NOMO-1 treated with dmso at 0.1 percent for 144 hours (cell line): ENCODE data around the gene P3H3.

Source experiments
- DNase-seq: peaks from one replicate; lab custom pipeline; 2025; ENCODE audit not compliant: unreplicated experiment; lab: John Stamatoyannopoulos, UW

The P3H3 gene

GRCh38 chr12:6799147-6799546 lies 29.1 kb upstream of the P3H3 start:
- no peak for DNase-seq

- DNase-seq = no peak
Measured at GRCh38 chr12:6807170-6807569, 21.0 kb upstream of the P3H3 start.

- no peak for DNase-seq
Measured at GRCh38 chr12:6809056-6809455, 19.2 kb upstream of the P3H3 start.

GRCh38 chr12:6810758-6811157 lies 17.4 kb upstream of the P3H3 start:
- DNase-seq = no peak

- no peak for DNase-seq
Measured at GRCh38 chr12:6813363-6813762, 14.8 kb upstream of the P3H3 start.

- no peak for DNase-seq
Measured at GRCh38 chr12:6816598-6816997, 11.6 kb upstream of the P3H3 start.

GRCh38 chr12:6817098-6817497 lies 11.1 kb upstream of the P3H3 start:
- no peak for DNase-seq

- DNase-seq = no peak
Measured at GRCh38 chr12:6817662-6818157, 10.5 kb upstream of the P3H3 start.

- no peak for DNase-seq
Measured at GRCh38 chr12:6818222-6818621, 10.0 kb upstream of the P3H3 start.

- no peak for DNase-seq
Measured at GRCh38 chr12:6818645-6819044, 9.6 kb upstream of the P3H3 start.

- no peak for DNase-seq
Measured at GRCh38 chr12:6819106-6820030, 8.8 kb upstream of the P3H3 start.

- no peak for DNase-seq
Measured at GRCh38 chr12:6820166-6820565, 8.0 kb upstream of the P3H3 start.

- peak; percentile 63 for DNase-seq
Measured at GRCh38 chr12:6821591-6822425, 6.4 kb upstream of the P3H3 start, which contains the start of gene GPR162. Gene GPR162 (plus strand): TSS chr12:6821821. CDS start chr12:6823899, 2,078 bp downstream.

GRCh38 chr12:6822426-6823135 lies 5.6 kb upstream of the P3H3 start:
- DNase-seq = no peak

GRCh38 chr12:6823182-6824084 lies 4.8 kb upstream of the P3H3 start:
- no peak for DNase-seq

- no peak for DNase-seq
Measured at GRCh38 chr12:6824085-6824775, 4.0 kb upstream of the P3H3 start.

- DNase-seq = no peak
Measured at GRCh38 chr12:6824901-6825381, 3.3 kb upstream of the P3H3 start.

- DNase-seq = peak; percentile 55
Measured at GRCh38 chr12:6825398-6826124, 2.6 kb upstream of the P3H3 start.
